GM18951 (cell line): ENCODE data around the gene CCDC74B.
"Not testable (repeated sequence)": the region's sequence is repeated elsewhere in the genome, so short reads cannot be mapped to it uniquely, and the experiment has no call there.

ENCODE experiments used
- POLR2A ChIP-seq: IDR thresholded peaks from 4 replicates; pipeline ENCODE4 v1.6.1; 2011; ENCODE audit warnings: mild to moderate bottlenecking; ENCODE audit not compliant: insufficient read length, insufficient read depth; ENCODE audit errors: extremely low read depth
- in situ Hi-C: fragments of 300-500 bp; cut with MboI; formaldehyde crosslinking; loops from one replicate; pipeline ENCODE4 v1.12.0; 2022; ENCODE audit warnings: low sequenced_read_pairs, mixed read lengths, inconsistent platforms; ENCODE audit not compliant: unreplicated experiment

Gene CCDC74B

DNA sequence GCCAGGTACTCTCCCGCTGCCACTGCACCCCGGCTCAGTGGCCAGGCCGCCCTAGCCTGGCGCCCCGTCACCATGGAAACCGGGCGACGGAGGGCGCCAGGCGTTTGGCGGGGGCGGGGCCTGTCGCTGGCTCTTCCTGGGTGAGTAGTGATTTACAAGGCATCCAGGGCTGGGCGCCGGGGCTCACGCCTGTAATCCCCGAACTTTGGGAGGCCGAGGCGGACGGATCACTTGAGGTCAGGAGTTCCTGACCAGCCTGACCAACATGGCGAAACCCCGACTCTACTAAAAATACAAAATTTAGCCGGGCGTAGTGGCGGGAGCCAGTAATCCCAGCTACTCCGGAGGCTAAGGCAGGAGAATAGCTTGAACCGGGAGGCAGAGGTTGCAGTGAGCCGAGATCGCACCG lies at the start of gene CCDC74B:
Gene CCDC74B (minus strand): TSS at position 107 of the 409 bp plus-strand sequence. CDS start 116 bp downstream, outside the sequence.
- in situ Hi-C loops = not testable (repeated sequence)

DNA sequence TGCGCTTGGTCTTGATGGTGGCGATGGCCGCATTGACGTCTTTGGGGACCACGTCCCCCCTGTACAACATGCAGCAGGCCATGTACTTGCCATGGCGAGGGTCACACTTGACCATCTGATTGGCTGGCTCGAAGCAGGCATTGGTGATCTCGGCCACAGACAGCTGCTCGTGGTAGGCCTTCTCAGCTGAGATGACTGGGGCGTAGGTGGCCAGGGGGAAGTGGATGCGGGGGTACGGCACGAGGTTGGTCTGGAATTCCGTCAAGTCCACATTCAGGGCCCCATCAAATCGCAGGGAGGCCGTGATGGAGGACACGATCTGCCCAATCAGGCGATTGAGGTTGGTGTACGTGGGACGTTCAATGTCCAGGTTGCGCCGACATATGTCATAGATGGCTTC lies 48.9 kb upstream of the CCDC74B start:
- in situ Hi-C loops = loop anchor here (25.0 kb wide), 1 partner anchor 143 kb away; the partner anchor contains the start of gene IMP4

- in situ Hi-C loops = loop anchor here (25.0 kb wide), 1 partner anchor 145 kb away; the partner anchor contains the start of gene IMP4
These were observed 47.5 kb upstream of the CCDC74B start for GRCh38 chr2:130192451-130192850.

DNA sequence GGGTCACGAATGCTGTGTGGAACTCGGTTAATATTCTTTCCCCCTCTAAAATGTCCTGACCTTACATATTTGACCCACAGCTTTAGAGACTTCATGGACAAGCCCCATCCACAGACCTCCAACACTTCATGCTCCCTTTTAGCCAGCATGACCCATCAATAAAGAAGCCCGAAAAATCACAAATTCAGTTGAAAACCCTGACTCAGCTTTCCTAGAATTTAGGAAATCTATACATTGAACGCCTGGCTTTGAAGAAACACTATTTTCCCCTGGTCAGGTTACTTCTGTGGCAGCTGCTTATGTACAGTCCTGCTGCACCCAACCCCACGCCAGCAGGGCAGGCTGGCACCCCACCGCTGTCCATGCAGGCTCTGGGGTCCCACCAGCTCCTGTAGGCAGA lies 46.4 kb upstream of the CCDC74B start:
- in situ Hi-C loops = loop anchor here (25.0 kb wide), 1 partner anchor 146 kb away; the partner anchor contains the start of gene IMP4

GRCh38 chr2:130190237-130190636 lies 45.3 kb upstream of the CCDC74B start:
- in situ Hi-C loops = loop anchor here (25.0 kb wide), 1 partner anchor 147 kb away; the partner anchor contains the start of gene IMP4

DNA sequence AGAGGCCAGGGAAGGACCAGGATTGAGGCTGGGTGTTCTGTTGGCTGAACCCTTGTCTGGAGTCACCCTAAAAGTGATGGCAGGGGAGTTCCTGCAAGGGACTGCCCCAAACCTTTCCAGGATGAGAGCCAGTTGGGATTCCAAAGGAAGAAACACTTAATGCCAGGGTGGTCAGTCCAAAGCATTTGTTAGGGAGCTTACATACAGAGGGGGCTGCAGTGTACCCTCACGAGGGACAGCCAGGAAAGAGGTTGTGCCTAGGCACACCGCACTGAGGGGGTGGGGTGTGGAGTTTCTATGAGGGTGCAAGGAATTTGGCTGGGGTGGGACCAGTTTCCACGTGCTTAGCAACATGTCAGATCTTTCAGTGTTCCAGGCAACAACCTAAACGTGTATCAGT lies 44.0 kb upstream of the CCDC74B start:
- in situ Hi-C loops = loop anchor here (25.0 kb wide), 1 partner anchor 148 kb away; the partner anchor contains the start of gene IMP4

More at GRCh38 chr2:130190237-130190636, 45.3 kb upstream of the CCDC74B start:
- no peak for TF ChIP-seq POLR2A

GRCh38 chr2:130187859-130188792 lies 43.2 kb upstream of the CCDC74B start:
- in situ Hi-C loops = loop anchor here (25.0 kb wide), 1 partner anchor 149 kb away; the partner anchor contains the start of gene IMP4

GRCh38 chr2:130187268-130187667 lies 42.4 kb upstream of the CCDC74B start:
- no peak for TF ChIP-seq POLR2A

GRCh38 chr2:130186391-130186790 lies 41.5 kb upstream of the CCDC74B start:
- no peak for TF ChIP-seq POLR2A
- in situ Hi-C loops = loop anchor here (25.0 kb wide), 1 partner anchor 151 kb away; the partner anchor contains the start of gene IMP4

More at GRCh38 chr2:130187268-130187667, 42.4 kb upstream of the CCDC74B start:
- in situ Hi-C loops = loop anchor here (25.0 kb wide), 1 partner anchor 150 kb away; the partner anchor contains the start of gene IMP4

DNA sequence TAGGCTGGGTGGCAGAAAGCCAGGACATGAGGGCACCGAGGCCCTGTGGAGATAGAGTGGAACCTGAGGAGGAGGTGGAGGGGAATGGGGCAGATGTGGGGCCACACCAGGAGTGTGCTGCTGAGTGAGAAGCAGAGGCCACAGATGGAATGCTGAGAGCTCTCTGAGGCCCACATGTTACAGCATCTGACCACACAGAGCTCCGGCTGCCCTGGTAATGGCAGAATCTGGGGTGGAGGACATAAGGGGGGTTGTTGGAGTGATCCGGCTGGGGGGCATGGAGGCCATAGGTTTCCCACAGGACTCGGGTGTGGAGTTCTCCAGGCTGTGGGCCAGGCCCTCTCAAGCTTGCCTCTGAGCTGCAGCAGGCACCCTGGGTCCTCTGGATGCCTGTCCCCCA lies 41.0 kb upstream of the CCDC74B start:
- in situ Hi-C loops = loop anchor here (25.0 kb wide), 1 partner anchor 151 kb away; the partner anchor contains the start of gene IMP4
- TF ChIP-seq POLR2A = no peak

DNA sequence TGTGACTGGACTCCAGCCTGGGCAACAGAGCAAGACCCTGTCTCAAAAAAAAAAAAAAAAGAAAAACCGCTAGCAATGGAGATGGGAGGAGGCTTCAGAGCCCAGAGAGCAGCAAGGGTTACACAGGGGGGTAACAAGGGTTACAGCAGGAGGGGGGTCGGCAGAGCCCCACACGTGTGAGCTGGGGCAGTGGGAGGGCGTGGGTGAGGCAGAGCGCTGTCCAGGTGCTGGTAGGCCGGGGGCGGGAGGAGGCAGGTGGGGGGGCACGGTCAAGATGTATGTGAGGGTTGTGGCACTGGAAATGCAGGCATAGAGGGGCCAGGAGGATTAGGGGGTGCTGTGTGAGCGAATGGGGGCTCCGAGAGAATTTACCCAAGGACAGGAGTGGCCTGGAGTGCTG lies 40.5 kb upstream of the CCDC74B start:
- in situ Hi-C loops = loop anchor here (25.0 kb wide), 1 partner anchor 152 kb away; the partner anchor contains the start of gene IMP4
- TF ChIP-seq POLR2A = no peak

GRCh38 chr2:130183512-130184373 lies 38.8 kb upstream of the CCDC74B start:
- in situ Hi-C loops = loop anchor here (25.0 kb wide), 1 partner anchor 154 kb away; the partner anchor contains the start of gene IMP4
- no peak for TF ChIP-seq POLR2A

DNA sequence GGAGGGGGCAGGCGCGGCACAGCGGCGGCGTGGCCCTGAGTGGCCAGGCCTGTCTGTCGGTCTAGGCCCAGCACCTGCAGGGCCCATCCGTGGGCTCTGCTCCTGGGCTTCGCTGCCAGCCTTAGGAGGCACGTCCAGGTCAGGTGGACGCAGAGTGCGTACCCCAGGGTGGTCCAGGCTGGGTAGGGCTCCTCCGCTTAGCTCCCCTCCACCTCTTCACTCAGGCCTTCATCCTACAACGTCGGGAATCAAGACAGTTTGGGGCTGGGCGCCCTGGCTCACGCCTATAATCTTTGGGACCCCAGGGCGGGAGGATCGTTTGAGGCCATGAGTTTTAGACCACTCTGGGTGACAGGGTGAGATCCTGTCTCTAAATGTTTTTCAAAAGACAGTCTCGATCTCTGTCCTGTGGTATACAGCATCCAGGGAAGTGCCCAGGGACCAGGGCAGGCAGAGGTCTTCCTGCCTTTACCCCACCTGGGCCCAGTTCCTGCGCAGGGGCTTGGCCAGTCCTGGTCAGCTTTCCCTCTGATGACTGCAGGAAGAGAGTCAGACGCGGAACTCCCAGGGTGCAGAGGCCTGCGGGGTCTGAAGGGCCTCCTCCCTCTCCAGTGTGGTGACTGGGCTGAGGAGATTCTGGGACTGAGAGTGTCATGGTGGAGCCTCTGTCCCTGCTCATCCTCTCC lies 38.1 kb upstream of the CCDC74B start:
- in situ Hi-C loops = loop anchor here (25.0 kb wide), 1 partner anchor 154 kb away; the partner anchor contains the start of gene IMP4
